ENCODE data around the gene NFE2L3.

DNA sequence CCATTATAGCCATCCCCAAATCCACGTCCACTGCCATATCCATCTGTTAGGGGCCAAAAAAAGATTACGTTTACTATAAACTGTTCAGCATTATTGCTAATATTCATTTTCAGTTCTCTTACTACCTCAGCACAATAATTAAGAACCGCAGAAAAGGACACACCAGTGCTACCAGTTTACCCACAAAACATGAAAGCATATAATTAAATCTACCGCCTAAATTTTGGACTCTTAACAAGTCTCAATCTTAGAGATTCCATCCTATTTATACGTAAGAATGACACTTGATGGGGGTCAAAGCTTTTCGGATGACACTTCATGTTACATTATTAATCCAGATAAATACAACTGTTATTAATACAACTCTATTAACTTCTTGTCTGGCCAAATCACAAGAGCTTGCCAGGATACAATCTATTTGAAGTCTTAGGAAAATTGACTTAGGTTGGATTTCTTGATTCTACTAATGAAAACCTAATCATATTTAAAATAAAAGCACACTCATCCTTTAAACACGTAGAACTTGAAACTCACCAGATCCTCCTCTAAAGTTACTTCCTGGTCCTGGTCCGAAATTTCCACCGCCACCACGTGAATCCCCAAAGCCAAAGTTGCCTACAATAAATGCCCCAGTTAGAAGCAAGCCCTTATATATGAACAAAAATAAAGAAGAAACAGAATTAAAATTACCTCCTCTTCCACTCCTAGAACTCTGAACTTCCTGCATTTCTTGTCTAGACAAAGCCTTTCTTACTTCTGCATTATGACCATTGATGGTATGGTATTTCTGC is 44.1 kb downstream of the NFE2L3 start:
- TF ChIP-seq GATA2 (IDR thresholded peaks at IDR 0.05; ENCODE audit: insufficient read depth, insufficient read length, low read depth, low read length) = no peak
- TF ChIP-seq POLR2A (IDR thresholded peaks at IDR 0.05; ENCODE audit: low read depth, low read length) = no peak
- TF ChIP-seq JUN (IDR thresholded peaks at IDR 0.05; ENCODE audit: borderline replicate concordance, insufficient read depth, insufficient read length, low read depth) = no peak
- no peak for TF ChIP-seq CTCF (IDR thresholded peaks at IDR 0.05; ENCODE audit: extremely low read depth in 1 of 2, insufficient read depth in 1 of 2, low read depth in 1 of 2, low read length in 2 of 2)
- TF ChIP-seq EZH2 (IDR thresholded peaks at IDR 0.05; ENCODE audit: borderline replicate concordance, low read depth, low read length, severe bottlenecking) = no peak
- TF ChIP-seq POLR2AphosphoS5 (IDR thresholded peaks at IDR 0.05; ENCODE audit: insufficient read depth, low read depth, low read length) = no peak

All from endothelial cell of umbilical vein (primary cell).